ENCODE data around the gene MZB1. TPM values are rescaled to one million over a fixed set of nuclear protein-coding genes. Genes with fewer than 3 reads are reported as not detected.

The MZB1 gene
- total RNA-seq, 1 donor from 2014 or later = not detected

GRCh38 chr5:139368613-139369012, 21.1 kb downstream of the MZB1 start:
- TF ChIP-seq CTCF (IDR thresholded peaks at IDR 0.05) = peak; percentile 66
- H3K4me1 Mint-ChIP-seq (ENCODE audit: low read depth) = peaks cover 36% of the 10 kb centered on the region
- H3K9me3 Mint-ChIP-seq (ENCODE audit: low read depth) = no peaks in the 10 kb centered on the region
- no peaks in the 10 kb centered on the region for H3K27me3 Mint-ChIP-seq (ENCODE audit: low read depth)
- no peak overlapping the region for H3K4me3 Mint-ChIP-seq (ENCODE audit: unreplicated experiment)
- DNase-seq (ENCODE audit: low spot score) = no peak
- H3K27ac Mint-ChIP-seq (ENCODE audit: unreplicated experiment) = peak overlapping the region; percentile 97
- H3K36me3 Mint-ChIP-seq (ENCODE audit: low read depth) = peaks cover 23% of the 10 kb centered on the region

GRCh38 chr5:139364466-139364865, 25.2 kb downstream of the MZB1 start:
- no peak for TF ChIP-seq CTCF (IDR thresholded peaks at IDR 0.05)
- Mint-ChIP-seq H3K4me3 (ENCODE audit: unreplicated experiment) (no peak overlapping the region), H3K27ac (ENCODE audit: unreplicated experiment) (no peak overlapping the region), H3K27me3 (ENCODE audit: low read depth) (no peaks in the 10 kb centered on the region), H3K36me3 (ENCODE audit: low read depth) (peaks cover 20% of the 10 kb centered on the region), H3K4me1 (ENCODE audit: low read depth) (peaks cover 22% of the 10 kb centered on the region), H3K9me3 (ENCODE audit: low read depth) (no peaks in the 10 kb centered on the region)
- DNase-seq (ENCODE audit: low spot score) = no peak

GRCh38 chr5:139363937-139364336, 25.8 kb downstream of the MZB1 start:
- no peak for DNase-seq (ENCODE audit: low spot score)
- Mint-ChIP-seq H3K9me3 (ENCODE audit: low read depth) (no peaks in the 10 kb centered on the region), H3K4me3 (ENCODE audit: unreplicated experiment) (no peak overlapping the region), H3K27me3 (ENCODE audit: low read depth) (no peaks in the 10 kb centered on the region), H3K36me3 (ENCODE audit: low read depth) (peaks cover 20% of the 10 kb centered on the region), H3K27ac (ENCODE audit: unreplicated experiment) (no peak overlapping the region), H3K4me1 (ENCODE audit: low read depth) (peaks cover 18% of the 10 kb centered on the region)
- no peak for TF ChIP-seq CTCF (IDR thresholded peaks at IDR 0.05)

GRCh38 chr5:139361835-139362429, 27.8 kb downstream of the MZB1 start:
- DNase-seq (ENCODE audit: low spot score) = no peak
- TF ChIP-seq CTCF (IDR thresholded peaks at IDR 0.05) = no peak
- no peak overlapping the region for H3K4me3 Mint-ChIP-seq (ENCODE audit: unreplicated experiment)
- peaks cover 17% of the 10 kb centered on the region for H3K36me3 Mint-ChIP-seq (ENCODE audit: low read depth)
- no peak overlapping the region for H3K27ac Mint-ChIP-seq (ENCODE audit: unreplicated experiment)
- peaks cover 18% of the 10 kb centered on the region for H3K4me1 Mint-ChIP-seq (ENCODE audit: low read depth)
- H3K27me3 Mint-ChIP-seq (ENCODE audit: low read depth) = no peaks in the 10 kb centered on the region
- no peaks in the 10 kb centered on the region for H3K9me3 Mint-ChIP-seq (ENCODE audit: low read depth)

- H3K4me1 Mint-ChIP-seq (ENCODE audit: low read depth) = peaks cover 14% of the 10 kb centered on the region
Observed at GRCh38 chr5:139360384-139360783, 29.3 kb downstream of the MZB1 start.

More at GRCh38 chr5:139360384-139360783, 29.3 kb downstream of the MZB1 start:
- H3K4me3 Mint-ChIP-seq (ENCODE audit: unreplicated experiment) = no peak overlapping the region
- peaks cover 12% of the 10 kb centered on the region for H3K36me3 Mint-ChIP-seq (ENCODE audit: low read depth)
- no peak for TF ChIP-seq CTCF (IDR thresholded peaks at IDR 0.05)
- H3K27ac Mint-ChIP-seq (ENCODE audit: unreplicated experiment) = no peak overlapping the region
- H3K27me3 Mint-ChIP-seq (ENCODE audit: low read depth) = no peaks in the 10 kb centered on the region
- H3K9me3 Mint-ChIP-seq (ENCODE audit: low read depth) = no peaks in the 10 kb centered on the region
- DNase-seq (ENCODE audit: low spot score) = no peak

Data from chondrocyte (in vitro differentiated cells).